PFSK-1 (cell line): Measurements from ENCODE around the gene TRIM63.

Experiments
- POLR2AphosphoS5 ChIP-seq: IDR thresholded peaks from 2 replicates; pipeline ENCODE4 v1.6.1; 2012; ENCODE audit warnings: low read depth, mild to moderate bottlenecking, control low read depth, low read length, moderate library complexity
- SIN3A ChIP-seq: IDR thresholded peaks from 2 replicates; pipeline ENCODE4 v1.6.1; 2012; ENCODE audit warnings: mild to moderate bottlenecking, low read length, moderate library complexity, borderline replicate concordance; ENCODE audit not compliant: insufficient read depth
- TAF1 ChIP-seq: IDR thresholded peaks from 2 replicates; pipeline ENCODE4 v1.6.1; 2012; ENCODE audit warnings: low read length, control low read depth, borderline replicate concordance; ENCODE audit not compliant: insufficient read depth
- TF ChIP-seq, protein P1 (sequence below), 2 experiments: IDR thresholded peaks; 2 replicates each; pipeline versions ENCODE4 v1.6.1 to v1.8.0; 2011 to 2012; ENCODE audit warnings: low read depth in 2 of 2, low read length in 2 of 2, control low read depth in 1 of 2, inconsistent platforms in 1 of 2, mild to moderate bottlenecking in 1 of 2, moderate library complexity in 1 of 2; ENCODE audit not compliant: insufficient read depth in 1 of 2

GRCh38 chr1:26077524-26077923, 10.1 kb upstream of the TRIM63 start:
- no peak for TF ChIP-seq TAF1
- TF ChIP-seq SIN3A, result no peak
- TF ChIP-seq, protein P1, sequence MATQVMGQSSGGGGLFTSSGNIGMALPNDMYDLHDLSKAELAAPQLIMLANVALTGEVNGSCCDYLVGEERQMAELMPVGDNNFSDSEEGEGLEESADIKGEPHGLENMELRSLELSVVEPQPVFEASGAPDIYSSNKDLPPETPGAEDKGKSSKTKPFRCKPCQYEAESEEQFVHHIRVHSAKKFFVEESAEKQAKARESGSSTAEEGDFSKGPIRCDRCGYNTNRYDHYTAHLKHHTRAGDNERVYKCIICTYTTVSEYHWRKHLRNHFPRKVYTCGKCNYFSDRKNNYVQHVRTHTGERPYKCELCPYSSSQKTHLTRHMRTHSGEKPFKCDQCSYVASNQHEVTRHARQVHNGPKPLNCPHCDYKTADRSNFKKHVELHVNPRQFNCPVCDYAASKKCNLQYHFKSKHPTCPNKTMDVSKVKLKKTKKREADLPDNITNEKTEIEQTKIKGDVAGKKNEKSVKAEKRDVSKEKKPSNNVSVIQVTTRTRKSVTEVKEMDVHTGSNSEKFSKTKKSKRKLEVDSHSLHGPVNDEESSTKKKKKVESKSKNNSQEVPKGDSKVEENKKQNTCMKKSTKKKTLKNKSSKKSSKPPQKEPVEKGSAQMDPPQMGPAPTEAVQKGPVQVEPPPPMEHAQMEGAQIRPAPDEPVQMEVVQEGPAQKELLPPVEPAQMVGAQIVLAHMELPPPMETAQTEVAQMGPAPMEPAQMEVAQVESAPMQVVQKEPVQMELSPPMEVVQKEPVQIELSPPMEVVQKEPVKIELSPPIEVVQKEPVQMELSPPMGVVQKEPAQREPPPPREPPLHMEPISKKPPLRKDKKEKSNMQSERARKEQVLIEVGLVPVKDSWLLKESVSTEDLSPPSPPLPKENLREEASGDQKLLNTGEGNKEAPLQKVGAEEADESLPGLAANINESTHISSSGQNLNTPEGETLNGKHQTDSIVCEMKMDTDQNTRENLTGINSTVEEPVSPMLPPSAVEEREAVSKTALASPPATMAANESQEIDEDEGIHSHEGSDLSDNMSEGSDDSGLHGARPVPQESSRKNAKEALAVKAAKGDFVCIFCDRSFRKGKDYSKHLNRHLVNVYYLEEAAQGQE (IDR thresholded peaks at IDR 0.05; ENCODE audit: insufficient read depth in 1 of 2, low read depth in 2 of 2, low read length in 2 of 2), result no peak
- TF ChIP-seq POLR2AphosphoS5, result no peak
